Activated naive CD4-positive, alpha-beta T cell treated with anti-CD3 and anti-CD28 coated beads for 36 hours (primary cell): ENCODE results near the gene CD72. TPM values are rescaled to one million over a fixed set of nuclear protein-coding genes. Genes with fewer than 3 reads are reported as not detected.
"Not testable (repeated sequence)": the region's sequence is repeated elsewhere in the genome, so short reads cannot be mapped to it uniquely, and the experiment has no call there.

Experiments used
- CTCF ChIA-PET: fragments of 350-600 bp; sonication (Branson Sonifier 250); formaldehyde crosslinking; loops from one replicate; lab custom pipeline; 2021; ENCODE audit warnings: antibody characterized with exemption; lab: Charles Lee
- DNase-seq: peaks from one replicate; pipeline ENCODE4 v3.0.0-alpha.2; 2020
- H3K27ac Mint-ChIP-seq: one replicate; pipeline ENCODE4 v1.8.0; 2021; ENCODE audit warnings: mild to moderate bottlenecking, mixed read lengths
- H3K27me3 Mint-ChIP-seq: one replicate; pipeline ENCODE4 v1.8.0; 2021; ENCODE audit warnings: low read depth, mixed read lengths
- H3K36me3 Mint-ChIP-seq: one replicate; pipeline ENCODE4 v1.8.0; 2021; ENCODE audit warnings: low read depth, mixed read lengths
- H3K4me1 Mint-ChIP-seq: one replicate; pipeline ENCODE4 v1.8.0; 2021; ENCODE audit warnings: low read depth, mixed read lengths
- H3K4me3 Mint-ChIP-seq: one replicate; pipeline ENCODE4 v1.8.0; 2021; ENCODE audit warnings: mild to moderate bottlenecking, moderate library complexity, mixed read lengths
- H3K9me3 Mint-ChIP-seq: one replicate; pipeline ENCODE4 v1.8.0; 2021; ENCODE audit warnings: mixed read lengths
- intact Hi-C: fragments of 100-400 bp; cut with micrococcal nuclease; formaldehyde crosslinking; loops from one replicate; pipeline ENCODE4 v1.15.1; 2023
- total RNA-seq, 2 experiments: library from RNA; stranded (reverse); gene quantifications; one replicate each; pipeline ENCODE4 v1.2.3, GENCODE V29; 2021

The CD72 gene
- total RNA-seq, 2 experiments from 2014 or later = 2.9 to 4.5 TPM

GRCh38 chr9:35603986-35604577, 14.1 kb downstream of the CD72 start:
- no peaks in the 10 kb centered on the region for H3K9me3 Mint-ChIP-seq
- CTCF ChIA-PET = interaction anchor here (0.6 to 1.4 kb wide), 22 partner anchors 12 to 494 kb away, joined by 3 to 9 read pairs (median 3); partner anchors contain the start of genes ARHGEF39, CREB3, GBA2 and RGP1
- peaks cover 27% of the 10 kb centered on the region for H3K4me1 Mint-ChIP-seq
- intact Hi-C loops = loop anchor here (1.0 to 10.0 kb wide), 16 partner anchors 13 to 939 kb away; partner anchors contain the start of genes CCL27, CREB3, GBA2 and HINT2
- H3K27me3 Mint-ChIP-seq = no peaks in the 10 kb centered on the region
- H3K4me3 Mint-ChIP-seq = peak overlapping the region; percentile 98
- H3K36me3 Mint-ChIP-seq = peaks cover 1% of the 10 kb centered on the region
- DNase-seq = peak; percentile 100
- H3K27ac Mint-ChIP-seq = peak overlapping the region; percentile 97

GRCh38 chr9:35603506-35603985, 14.7 kb downstream of the CD72 start:
- Mint-ChIP-seq H3K36me3 (no peaks in the 10 kb centered on the region), H3K27ac (peak overlapping the region; percentile 84), H3K4me3 (peak overlapping the region; percentile 98), H3K9me3 (no peaks in the 10 kb centered on the region), H3K27me3 (no peaks in the 10 kb centered on the region), H3K4me1 (peaks cover 27% of the 10 kb centered on the region)
- DNase-seq = peak; percentile 55
- CTCF ChIA-PET = interaction anchor here (0.6 to 1.4 kb wide), 18 partner anchors 12 to 493 kb away, joined by 3 to 9 read pairs (median 4); partner anchors contain the start of genes ARHGEF39, CREB3, GBA2 and RGP1
- intact Hi-C loops = loop anchor here (10.0 kb wide), 1 partner anchor 939 kb away; the partner anchor contains the start of gene CCL27

GRCh38 chr9:35599763-35600604, 18.2 kb downstream of the CD72 start:
- intact Hi-C loops = loop anchor here (5.0 to 10.0 kb wide), 2 partner anchors 98 to 935 kb away; partner anchors contain the start of gene CCL27

GRCh38 chr9:35598866-35599590, 19.2 kb downstream of the CD72 start:
- intact Hi-C loops = loop anchor here (5.0 kb wide), 1 partner anchor 97 kb away; no protein-coding TSS in a partner anchor
- H3K9me3 Mint-ChIP-seq = peaks cover 5% of the 10 kb centered on the region
- H3K4me1 Mint-ChIP-seq = peaks cover 17% of the 10 kb centered on the region
- no peak overlapping the region for H3K27ac Mint-ChIP-seq
- H3K36me3 Mint-ChIP-seq = peaks cover 6% of the 10 kb centered on the region
- no peaks in the 10 kb centered on the region for H3K27me3 Mint-ChIP-seq
- CTCF ChIA-PET = interaction anchor here (0.6 to 1.5 kb wide), 7 partner anchors 48 to 484 kb away, joined by 3 to 6 read pairs (median 4); no protein-coding TSS in a partner anchor
- no peak for DNase-seq
- H3K4me3 Mint-ChIP-seq = no peak overlapping the region

More at GRCh38 chr9:35599763-35600604, 18.2 kb downstream of the CD72 start:
- no peaks in the 10 kb centered on the region for H3K27me3 Mint-ChIP-seq
- H3K4me3 Mint-ChIP-seq = no peak overlapping the region
- H3K27ac Mint-ChIP-seq = no peak overlapping the region
- no peak for DNase-seq
- CTCF ChIA-PET = interaction anchor here (0.6 to 1.5 kb wide), 8 partner anchors 46 to 485 kb away, joined by 3 to 6 read pairs (median 4); partner anchors contain the start of genes CCDC107 and RMRP
- no peaks in the 10 kb centered on the region for H3K9me3 Mint-ChIP-seq
- peaks cover 3% of the 10 kb centered on the region for H3K36me3 Mint-ChIP-seq
- H3K4me1 Mint-ChIP-seq = peaks cover 17% of the 10 kb centered on the region

GRCh38 chr9:35596907-35597306, 21.3 kb downstream of the CD72 start:
- H3K27ac Mint-ChIP-seq, H3K27me3 Mint-ChIP-seq, DNase-seq, H3K4me1 Mint-ChIP-seq, H3K4me3 Mint-ChIP-seq: not testable (repeated sequence)
- CTCF ChIA-PET = interaction anchor here (0.6 kb wide), 1 partner anchor 578 kb away, joined by 5 read pairs; no protein-coding TSS in a partner anchor
- peaks cover 20% of the 10 kb centered on the region for H3K9me3 Mint-ChIP-seq
- peaks cover 17% of the 10 kb centered on the region for H3K36me3 Mint-ChIP-seq
- intact Hi-C loops = loop anchor here (5.0 kb wide), 1 partner anchor 95 kb away; no protein-coding TSS in a partner anchor

GRCh38 chr9:35594471-35594870, 23.7 kb downstream of the CD72 start:
- H3K4me1 Mint-ChIP-seq = no peaks in the 10 kb centered on the region
- no peak overlapping the region for H3K27ac Mint-ChIP-seq
- no peak for DNase-seq
- H3K27me3 Mint-ChIP-seq = no peaks in the 10 kb centered on the region
- H3K9me3 Mint-ChIP-seq = peaks cover 22% of the 10 kb centered on the region
- H3K36me3 Mint-ChIP-seq = peaks cover 18% of the 10 kb centered on the region
- CTCF ChIA-PET = no interaction called here
- intact Hi-C loops = no loop called here
- H3K4me3 Mint-ChIP-seq = no peak overlapping the region

- CTCF ChIA-PET = no interaction called here
- Mint-ChIP-seq H3K27me3 (no peaks in the 10 kb centered on the region), H3K36me3 (peaks cover 22% of the 10 kb centered on the region), H3K9me3 (peaks cover 22% of the 10 kb centered on the region), H3K27ac (no peak overlapping the region), H3K4me3 (no peak overlapping the region), H3K4me1 (no peaks in the 10 kb centered on the region)
- intact Hi-C loops = no loop called here
- DNase-seq = no peak
Observed at GRCh38 chr9:35593581-35593980, 24.6 kb downstream of the CD72 start.

GRCh38 chr9:35588506-35588905, 29.7 kb downstream of the CD72 start:
- H3K4me1 Mint-ChIP-seq, H3K27me3 Mint-ChIP-seq, CTCF ChIA-PET, DNase-seq, H3K4me3 Mint-ChIP-seq, intact Hi-C loops, H3K27ac Mint-ChIP-seq: not testable (repeated sequence)
- Mint-ChIP-seq H3K9me3 (peaks cover 21% of the 10 kb centered on the region), H3K36me3 (peaks cover 19% of the 10 kb centered on the region)

- intact Hi-C loops, H3K4me1 Mint-ChIP-seq, CTCF ChIA-PET, DNase-seq, H3K4me3 Mint-ChIP-seq, H3K27ac Mint-ChIP-seq, H3K27me3 Mint-ChIP-seq: not testable (repeated sequence)
- H3K36me3 Mint-ChIP-seq = peaks cover 31% of the 10 kb centered on the region
- peaks cover 26% of the 10 kb centered on the region for H3K9me3 Mint-ChIP-seq
Observed at GRCh38 chr9:35584681-35585080, 33.5 kb downstream of the CD72 start.

GRCh38 chr9:35583521-35583920, 34.7 kb downstream of the CD72 start:
- peaks cover 36% of the 10 kb centered on the region for H3K9me3 Mint-ChIP-seq
- peaks cover 14% of the 10 kb centered on the region for H3K4me1 Mint-ChIP-seq
- H3K36me3 Mint-ChIP-seq = peaks cover 36% of the 10 kb centered on the region
- H3K27ac Mint-ChIP-seq, DNase-seq, CTCF ChIA-PET, intact Hi-C loops, H3K4me3 Mint-ChIP-seq, H3K27me3 Mint-ChIP-seq: not testable (repeated sequence)

GRCh38 chr9:35579659-35580227, 38.5 kb downstream of the CD72 start:
- CTCF ChIA-PET = interaction anchor here (1.1 kb wide), 1 partner anchor 24 kb away, joined by 3 read pairs; no protein-coding TSS in a partner anchor
- Mint-ChIP-seq H3K27ac (peak overlapping the region; percentile 90), H3K36me3 (peaks cover 35% of the 10 kb centered on the region), H3K9me3 (peaks cover 35% of the 10 kb centered on the region), H3K4me1 (peaks cover 15% of the 10 kb centered on the region), H3K4me3 (peak overlapping the region; percentile 8)
- not testable (repeated sequence) for DNase-seq, H3K27me3 Mint-ChIP-seq
- intact Hi-C loops = loop anchor here (1.0 to 10.0 kb wide), 3 partner anchors 9 to 595 kb away; partner anchors contain the start of gene DNAJB5
